Kidney epithelial cell (primary cell): Measurements from ENCODE around the gene CGN. TPM values are rescaled to one million over a fixed set of nuclear protein-coding genes. Genes with fewer than 3 reads are reported as not detected.
"Not testable (repeated sequence)": the region's sequence is repeated elsewhere in the genome, so short reads cannot be mapped to it uniquely, and the experiment has no call there.

Source experiments
- DNase-seq: peaks from one replicate; pipeline ENCODE4 v3.0.0-alpha.2; 2010; ENCODE audit warnings: low read depth
- H3K27me3 ChIP-seq: 2 replicates; pipeline ENCODE4 v1.6.0; 2011; ENCODE audit warnings: low read length; ENCODE audit not compliant: control insufficient read depth, insufficient read depth
- H3K36me3 ChIP-seq: 2 replicates; pipeline ENCODE4 v1.5.1; 2011; ENCODE audit warnings: low read length; ENCODE audit not compliant: control insufficient read depth, insufficient read depth
- H3K4me3 ChIP-seq: 2 replicates; pipeline ENCODE4 v1.5.1; 2011; ENCODE audit warnings: low read depth, mild to moderate bottlenecking, control low read depth, low read length
- total RNA-seq: library from RNA; depleted of rRNA; stranded (reverse); fragments of >200 nt; gene quantifications from 2 replicates; pipeline ENCODE4 v1.2.3, GENCODE V29; 2015
- TF ChIP-seq, protein P1 (sequence below): IDR thresholded peaks from 2 replicates; pipeline ENCODE4 v1.5.1; 2011; ENCODE audit warnings: mild to moderate bottlenecking, moderate library complexity, low read length, control low read depth, inconsistent platforms; ENCODE audit not compliant: insufficient read depth, poor library complexity, severe bottlenecking

Gene CGN
- total RNA-seq, 1 donor from 2014 or later, result 29.3 TPM

DNA sequence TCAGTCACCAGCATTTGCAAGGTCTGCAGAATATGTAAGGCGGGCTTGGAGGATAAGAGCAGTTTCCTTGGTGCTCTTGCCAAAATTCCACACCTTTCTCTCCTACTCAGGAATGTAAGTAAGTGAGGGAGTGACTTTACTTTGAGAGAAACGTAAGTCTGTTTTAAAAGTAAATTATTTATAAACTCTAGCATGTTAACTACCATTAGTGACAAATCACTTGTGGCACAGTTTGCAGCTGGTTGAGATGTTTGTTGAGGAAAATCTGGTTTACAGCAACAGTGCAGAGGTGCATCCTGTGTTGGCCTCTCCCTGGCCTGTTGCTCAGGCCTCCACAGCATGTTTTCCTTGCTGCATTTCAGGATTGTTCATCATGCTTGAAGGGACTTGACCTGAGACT, 8.5 kb downstream of the CGN start:
- no peak for DNase-seq
- H3K36me3 ChIP-seq, result no peaks in the 10 kb centered on the region
- no peaks in the 10 kb centered on the region for H3K27me3 ChIP-seq
- H3K4me3 ChIP-seq, result no peak overlapping the region
- TF ChIP-seq, protein P1, sequence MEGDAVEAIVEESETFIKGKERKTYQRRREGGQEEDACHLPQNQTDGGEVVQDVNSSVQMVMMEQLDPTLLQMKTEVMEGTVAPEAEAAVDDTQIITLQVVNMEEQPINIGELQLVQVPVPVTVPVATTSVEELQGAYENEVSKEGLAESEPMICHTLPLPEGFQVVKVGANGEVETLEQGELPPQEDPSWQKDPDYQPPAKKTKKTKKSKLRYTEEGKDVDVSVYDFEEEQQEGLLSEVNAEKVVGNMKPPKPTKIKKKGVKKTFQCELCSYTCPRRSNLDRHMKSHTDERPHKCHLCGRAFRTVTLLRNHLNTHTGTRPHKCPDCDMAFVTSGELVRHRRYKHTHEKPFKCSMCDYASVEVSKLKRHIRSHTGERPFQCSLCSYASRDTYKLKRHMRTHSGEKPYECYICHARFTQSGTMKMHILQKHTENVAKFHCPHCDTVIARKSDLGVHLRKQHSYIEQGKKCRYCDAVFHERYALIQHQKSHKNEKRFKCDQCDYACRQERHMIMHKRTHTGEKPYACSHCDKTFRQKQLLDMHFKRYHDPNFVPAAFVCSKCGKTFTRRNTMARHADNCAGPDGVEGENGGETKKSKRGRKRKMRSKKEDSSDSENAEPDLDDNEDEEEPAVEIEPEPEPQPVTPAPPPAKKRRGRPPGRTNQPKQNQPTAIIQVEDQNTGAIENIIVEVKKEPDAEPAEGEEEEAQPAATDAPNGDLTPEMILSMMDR, result no peak

DNA sequence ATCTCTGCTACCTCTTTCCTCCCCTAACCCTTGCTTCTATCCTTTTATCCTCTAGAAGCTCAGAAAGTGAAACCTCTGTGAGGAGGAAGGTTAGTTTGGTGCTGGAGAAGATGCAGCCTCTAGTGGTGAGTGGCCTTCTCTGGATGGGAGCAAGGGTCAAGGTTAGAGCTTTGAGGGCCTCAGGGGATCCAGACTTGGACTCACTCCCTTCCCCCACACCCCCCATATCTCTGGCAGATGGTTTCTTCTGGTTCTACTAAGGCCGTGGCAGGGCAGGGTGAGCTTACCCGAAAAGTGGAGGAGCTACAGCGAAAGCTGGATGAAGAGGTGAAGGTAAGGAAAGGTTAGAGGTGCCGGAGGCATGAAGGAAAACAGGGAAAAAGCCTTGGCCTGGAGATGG, 9.2 kb downstream of the CGN start:
- Histone ChIP-seq H3K36me3 (no peaks in the 10 kb centered on the region), H3K27me3 (no peaks in the 10 kb centered on the region), H3K4me3 (no peak overlapping the region)
- TF ChIP-seq, protein P1, result no peak
- no peak for DNase-seq

DNA sequence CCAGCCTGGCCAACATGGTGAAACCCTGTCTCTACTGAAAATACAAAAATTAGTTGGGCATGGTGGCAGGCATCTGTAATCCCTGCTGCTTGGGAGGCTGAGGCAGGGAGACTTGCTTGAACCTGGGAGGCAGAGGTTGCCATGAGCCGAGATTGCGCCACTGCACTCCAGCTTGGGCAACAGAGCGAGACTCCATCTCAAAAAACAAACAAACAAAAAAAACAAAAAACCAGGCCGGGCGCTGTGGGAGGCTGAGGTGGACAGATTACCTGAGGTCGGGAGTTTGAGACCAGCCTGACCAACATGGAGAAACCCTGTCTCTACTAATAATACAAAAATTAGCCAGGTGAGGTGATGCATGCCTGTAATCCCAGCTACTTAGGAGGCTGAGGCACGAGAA, 11.2 kb downstream of the CGN start:
- not testable (repeated sequence) for DNase-seq

DNA sequence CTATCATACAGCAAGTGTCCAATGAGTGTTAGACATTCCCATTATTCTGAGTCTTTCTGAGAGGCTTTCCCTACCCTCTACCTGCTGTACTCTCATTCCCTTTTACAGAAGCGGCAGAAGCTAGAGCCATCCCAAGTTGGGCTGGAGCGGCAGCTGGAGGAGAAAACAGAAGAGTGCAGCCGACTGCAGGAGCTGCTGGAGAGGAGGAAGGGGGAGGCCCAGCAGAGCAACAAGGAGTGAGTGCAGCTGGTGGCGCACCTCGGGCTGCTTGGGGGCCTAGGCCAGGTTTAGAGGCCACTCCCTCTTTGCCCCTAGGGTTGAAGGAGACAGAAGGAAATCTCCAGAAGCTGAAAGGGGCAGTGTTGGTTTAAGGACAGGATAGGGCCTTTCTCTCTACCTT, 12.1 kb downstream of the CGN start:
- TF ChIP-seq, protein P1, result no peak
- no peaks in the 10 kb centered on the region for H3K27me3 ChIP-seq

More for the DNA sequence above, 11.2 kb downstream of the CGN start:
- H3K36me3 ChIP-seq, H3K27me3 ChIP-seq, H3K4me3 ChIP-seq: not testable (repeated sequence)

DNA sequence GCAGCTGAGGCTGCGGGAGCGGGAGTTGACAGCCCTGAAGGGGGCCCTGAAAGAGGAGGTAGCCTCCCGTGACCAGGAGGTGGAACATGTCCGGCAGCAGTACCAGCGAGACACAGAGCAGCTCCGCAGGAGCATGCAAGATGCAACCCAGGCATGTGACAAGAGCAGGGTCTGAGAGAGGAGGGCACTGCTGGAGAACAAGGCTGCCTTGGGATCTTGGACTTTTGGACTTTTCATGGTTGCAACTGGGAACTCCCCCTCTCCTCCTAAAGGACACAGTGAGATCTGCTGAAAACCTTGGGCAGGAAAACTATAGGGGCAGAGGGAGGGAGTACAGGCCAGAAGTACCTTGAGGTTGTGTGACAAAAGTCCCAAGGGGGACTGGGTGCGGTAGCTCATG, 13.5 kb downstream of the CGN start:
- no peak overlapping the region for H3K4me3 ChIP-seq
- H3K27me3 ChIP-seq, result no peaks in the 10 kb centered on the region
- no peaks in the 10 kb centered on the region for H3K36me3 ChIP-seq
- DNase-seq, result no peak
- TF ChIP-seq, protein P1, result no peak

More for the DNA sequence above, 12.1 kb downstream of the CGN start:
- H3K4me3 ChIP-seq, result no peak overlapping the region
- no peak for DNase-seq
- H3K36me3 ChIP-seq, result no peaks in the 10 kb centered on the region

DNA sequence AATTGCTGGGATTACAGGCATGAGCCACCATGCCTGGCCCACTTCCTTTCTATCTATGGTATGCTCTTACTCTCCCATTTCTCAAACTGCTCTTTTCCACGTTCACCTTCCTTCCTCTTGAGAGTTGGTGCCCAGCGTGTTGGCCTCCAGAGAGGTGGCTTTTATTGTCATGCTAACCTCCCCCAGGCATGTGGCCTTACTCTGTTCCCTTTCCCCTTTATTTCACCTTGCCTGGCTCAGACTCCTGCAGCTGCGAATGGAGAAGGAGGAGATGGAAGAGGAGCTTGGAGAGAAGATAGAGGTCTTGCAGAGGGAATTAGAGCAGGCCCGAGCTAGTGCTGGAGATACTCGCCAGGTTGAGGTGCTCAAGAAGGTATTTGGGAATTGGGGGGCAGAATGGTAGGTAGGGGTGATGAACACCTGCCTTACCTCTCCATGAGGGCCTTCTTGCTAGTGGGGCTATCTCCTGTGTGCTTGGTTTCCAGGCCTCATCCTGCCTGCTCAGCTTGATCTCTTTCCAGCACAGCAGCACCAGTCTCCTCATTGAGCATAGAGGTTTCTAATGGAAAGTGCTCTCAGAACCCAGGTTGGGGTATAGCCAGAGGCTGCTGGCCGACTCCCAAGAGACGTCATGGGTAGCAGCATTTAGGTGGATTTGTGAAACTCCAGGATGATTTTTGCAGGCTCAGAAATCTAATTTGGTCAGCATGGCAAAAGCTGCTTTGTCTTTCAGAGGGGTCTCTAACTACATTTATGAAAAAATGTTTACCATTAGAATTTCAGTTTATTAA, 15.7 kb downstream of the CGN start:
- Histone ChIP-seq H3K27me3 (no peaks in the 10 kb centered on the region), H3K36me3 (no peaks in the 10 kb centered on the region)
- TF ChIP-seq, protein P1, result no peak

More for the DNA sequence above, 15.7 kb downstream of the CGN start:
- no peak for DNase-seq
- no peak overlapping the region for H3K4me3 ChIP-seq
